HL-60 (cell line): ENCODE results near the gene PSMD1.

Source experiments
- GABPA ChIP-seq: IDR thresholded peaks from 2 replicates; pipeline ENCODE4 v1.6.1; 2012; ENCODE audit warnings: low read depth
- POLR2AphosphoS5 ChIP-seq: IDR thresholded peaks from 2 replicates; pipeline ENCODE4 v1.6.1; 2012; ENCODE audit warnings: low read depth
- TF ChIP-seq, protein P1 (sequence below): IDR thresholded peaks from one replicate; pipeline ENCODE4 v1.5.1; 2011; ENCODE audit warnings: low read length, control low read depth, inconsistent platforms; ENCODE audit not compliant: insufficient read depth
- TF ChIP-seq, protein P2 (sequence below): IDR thresholded peaks from 2 replicates; pipeline ENCODE4 v1.6.1; 2012; ENCODE audit warnings: low read depth; ENCODE audit not compliant: insufficient replicate concordance

DNA sequence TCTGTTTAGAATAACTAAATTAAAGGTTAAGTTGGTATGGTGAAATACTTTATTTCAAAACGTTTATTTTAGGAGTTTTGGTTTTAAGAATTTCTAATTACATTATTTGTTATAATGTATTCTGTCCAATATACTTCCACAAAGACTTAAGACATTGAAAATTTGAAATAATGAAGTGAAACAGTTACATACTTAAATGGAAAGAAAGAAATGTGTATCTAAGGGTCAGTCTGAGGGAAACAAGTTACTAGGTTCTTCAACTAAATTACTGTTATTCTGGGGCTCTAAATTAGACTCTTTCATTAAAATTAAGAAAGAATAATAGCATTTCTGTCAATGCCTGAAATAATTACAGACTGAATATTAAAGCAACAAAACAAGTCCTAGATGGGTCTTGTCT lies 60.5 kb downstream of the PSMD1 start:
- TF ChIP-seq, protein P1, sequence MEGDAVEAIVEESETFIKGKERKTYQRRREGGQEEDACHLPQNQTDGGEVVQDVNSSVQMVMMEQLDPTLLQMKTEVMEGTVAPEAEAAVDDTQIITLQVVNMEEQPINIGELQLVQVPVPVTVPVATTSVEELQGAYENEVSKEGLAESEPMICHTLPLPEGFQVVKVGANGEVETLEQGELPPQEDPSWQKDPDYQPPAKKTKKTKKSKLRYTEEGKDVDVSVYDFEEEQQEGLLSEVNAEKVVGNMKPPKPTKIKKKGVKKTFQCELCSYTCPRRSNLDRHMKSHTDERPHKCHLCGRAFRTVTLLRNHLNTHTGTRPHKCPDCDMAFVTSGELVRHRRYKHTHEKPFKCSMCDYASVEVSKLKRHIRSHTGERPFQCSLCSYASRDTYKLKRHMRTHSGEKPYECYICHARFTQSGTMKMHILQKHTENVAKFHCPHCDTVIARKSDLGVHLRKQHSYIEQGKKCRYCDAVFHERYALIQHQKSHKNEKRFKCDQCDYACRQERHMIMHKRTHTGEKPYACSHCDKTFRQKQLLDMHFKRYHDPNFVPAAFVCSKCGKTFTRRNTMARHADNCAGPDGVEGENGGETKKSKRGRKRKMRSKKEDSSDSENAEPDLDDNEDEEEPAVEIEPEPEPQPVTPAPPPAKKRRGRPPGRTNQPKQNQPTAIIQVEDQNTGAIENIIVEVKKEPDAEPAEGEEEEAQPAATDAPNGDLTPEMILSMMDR, result no peak
- no peak for TF ChIP-seq POLR2AphosphoS5
- TF ChIP-seq GABPA, result no peak
- TF ChIP-seq, protein P2, sequence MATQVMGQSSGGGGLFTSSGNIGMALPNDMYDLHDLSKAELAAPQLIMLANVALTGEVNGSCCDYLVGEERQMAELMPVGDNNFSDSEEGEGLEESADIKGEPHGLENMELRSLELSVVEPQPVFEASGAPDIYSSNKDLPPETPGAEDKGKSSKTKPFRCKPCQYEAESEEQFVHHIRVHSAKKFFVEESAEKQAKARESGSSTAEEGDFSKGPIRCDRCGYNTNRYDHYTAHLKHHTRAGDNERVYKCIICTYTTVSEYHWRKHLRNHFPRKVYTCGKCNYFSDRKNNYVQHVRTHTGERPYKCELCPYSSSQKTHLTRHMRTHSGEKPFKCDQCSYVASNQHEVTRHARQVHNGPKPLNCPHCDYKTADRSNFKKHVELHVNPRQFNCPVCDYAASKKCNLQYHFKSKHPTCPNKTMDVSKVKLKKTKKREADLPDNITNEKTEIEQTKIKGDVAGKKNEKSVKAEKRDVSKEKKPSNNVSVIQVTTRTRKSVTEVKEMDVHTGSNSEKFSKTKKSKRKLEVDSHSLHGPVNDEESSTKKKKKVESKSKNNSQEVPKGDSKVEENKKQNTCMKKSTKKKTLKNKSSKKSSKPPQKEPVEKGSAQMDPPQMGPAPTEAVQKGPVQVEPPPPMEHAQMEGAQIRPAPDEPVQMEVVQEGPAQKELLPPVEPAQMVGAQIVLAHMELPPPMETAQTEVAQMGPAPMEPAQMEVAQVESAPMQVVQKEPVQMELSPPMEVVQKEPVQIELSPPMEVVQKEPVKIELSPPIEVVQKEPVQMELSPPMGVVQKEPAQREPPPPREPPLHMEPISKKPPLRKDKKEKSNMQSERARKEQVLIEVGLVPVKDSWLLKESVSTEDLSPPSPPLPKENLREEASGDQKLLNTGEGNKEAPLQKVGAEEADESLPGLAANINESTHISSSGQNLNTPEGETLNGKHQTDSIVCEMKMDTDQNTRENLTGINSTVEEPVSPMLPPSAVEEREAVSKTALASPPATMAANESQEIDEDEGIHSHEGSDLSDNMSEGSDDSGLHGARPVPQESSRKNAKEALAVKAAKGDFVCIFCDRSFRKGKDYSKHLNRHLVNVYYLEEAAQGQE, result no peak
